Measurements from ENCODE around the gene AMFR. TPM values are rescaled to one million over a fixed set of nuclear protein-coding genes. Genes with fewer than 3 reads are reported as not detected.

Gene AMFR
- total RNA-seq, 1 donor from 2014 or later: 66.4 TPM

- peak overlapping the region; percentile 54 for H3K4me3 Mint-ChIP-seq
- TF ChIP-seq CTCF (conservative IDR thresholded peaks at IDR 0.05): peak; percentile 96
- peak overlapping the region; percentile 75 for H3K27ac Mint-ChIP-seq (ENCODE audit: unreplicated experiment)
- DNase-seq (ENCODE audit: low read depth, low spot score): peak; percentile 93
- no peaks in the 10 kb centered on the region for H3K9me3 Mint-ChIP-seq
- no peaks in the 10 kb centered on the region for H3K36me3 Mint-ChIP-seq (ENCODE audit: low read depth)
- no peaks in the 10 kb centered on the region for H3K27me3 Mint-ChIP-seq (ENCODE audit: low read depth)
- peaks cover 14% of the 10 kb centered on the region for H3K4me1 Mint-ChIP-seq
These were observed 107.1 kb downstream of the AMFR start for GRCh38 chr16:56317998-56318826.

- H3K27ac Mint-ChIP-seq (ENCODE audit: unreplicated experiment): no peak overlapping the region
- no peak for DNase-seq (ENCODE audit: low read depth, low spot score)
- H3K9me3 Mint-ChIP-seq: no peaks in the 10 kb centered on the region
- no peak overlapping the region for H3K4me3 Mint-ChIP-seq
- H3K4me1 Mint-ChIP-seq: peaks cover 14% of the 10 kb centered on the region
- peak; percentile 12 for TF ChIP-seq CTCF (conservative IDR thresholded peaks at IDR 0.05)
- H3K27me3 Mint-ChIP-seq (ENCODE audit: low read depth): no peaks in the 10 kb centered on the region
- no peaks in the 10 kb centered on the region for H3K36me3 Mint-ChIP-seq (ENCODE audit: low read depth)
These were observed 108.8 kb downstream of the AMFR start for GRCh38 chr16:56316545-56316944.

GRCh38 chr16:56315955-56316354, 109.4 kb downstream of the AMFR start:
- H3K36me3 Mint-ChIP-seq (ENCODE audit: low read depth): no peaks in the 10 kb centered on the region
- H3K27me3 Mint-ChIP-seq (ENCODE audit: low read depth): no peaks in the 10 kb centered on the region
- TF ChIP-seq CTCF (conservative IDR thresholded peaks at IDR 0.05): no peak
- peaks cover 14% of the 10 kb centered on the region for H3K4me1 Mint-ChIP-seq
- H3K4me3 Mint-ChIP-seq: no peak overlapping the region
- no peak overlapping the region for H3K27ac Mint-ChIP-seq (ENCODE audit: unreplicated experiment)
- no peaks in the 10 kb centered on the region for H3K9me3 Mint-ChIP-seq
- DNase-seq (ENCODE audit: low read depth, low spot score): no peak

- TF ChIP-seq CTCF (conservative IDR thresholded peaks at IDR 0.05): no peak
- Mint-ChIP-seq H3K4me3 (no peak overlapping the region), H3K36me3 (ENCODE audit: low read depth) (no peaks in the 10 kb centered on the region), H3K9me3 (no peaks in the 10 kb centered on the region), H3K4me1 (peaks cover 14% of the 10 kb centered on the region), H3K27ac (ENCODE audit: unreplicated experiment) (no peak overlapping the region), H3K27me3 (ENCODE audit: low read depth) (no peaks in the 10 kb centered on the region)
- DNase-seq (ENCODE audit: low read depth, low spot score): no peak
These were observed 111.0 kb downstream of the AMFR start for GRCh38 chr16:56314244-56314850.

GRCh38 chr16:56312556-56312955, 112.8 kb downstream of the AMFR start:
- Mint-ChIP-seq H3K9me3 (no peaks in the 10 kb centered on the region), H3K36me3 (ENCODE audit: low read depth) (no peaks in the 10 kb centered on the region), H3K27ac (ENCODE audit: unreplicated experiment) (no peak overlapping the region), H3K27me3 (ENCODE audit: low read depth) (peaks cover 3% of the 10 kb centered on the region), H3K4me1 (peaks cover 16% of the 10 kb centered on the region), H3K4me3 (no peak overlapping the region)
- no peak for TF ChIP-seq CTCF (conservative IDR thresholded peaks at IDR 0.05)
- DNase-seq (ENCODE audit: low read depth, low spot score): no peak
